ENCODE measurements around the gene ABCA7.

DNA sequence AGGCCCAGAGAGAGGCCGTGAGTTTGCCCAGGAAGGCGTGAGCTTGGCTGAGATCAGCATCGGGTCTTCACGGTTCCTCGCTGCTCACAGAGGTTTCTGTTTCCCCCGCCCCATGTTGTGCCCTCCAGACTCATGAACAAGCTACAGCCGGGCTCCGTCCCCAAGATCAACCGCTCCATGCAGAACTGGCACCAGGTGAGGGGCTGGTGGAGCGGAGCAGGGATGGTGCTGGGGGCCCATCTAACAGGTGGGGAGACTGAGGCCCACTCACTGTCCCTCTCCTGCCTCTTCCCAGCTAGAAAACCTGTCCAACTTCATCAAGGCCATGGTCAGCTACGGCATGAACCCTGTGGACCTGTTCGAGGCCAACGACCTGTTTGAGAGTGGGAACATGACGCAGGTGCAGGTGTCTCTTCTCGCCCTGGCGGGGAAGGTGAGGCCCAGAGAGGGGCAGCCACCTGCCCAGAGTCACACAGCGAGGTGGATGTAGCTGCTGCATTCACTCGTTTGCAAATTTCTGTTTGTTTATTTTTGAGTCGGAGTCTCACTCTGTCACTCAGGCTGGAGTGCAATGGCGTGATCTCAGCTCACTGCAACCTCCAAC lies 7.5 kb upstream of the ABCA7 start:
- TF ChIP-seq CTCF (IDR thresholded peaks at IDR 0.05) (no peak), POLR2A (IDR thresholded peaks at IDR 0.05) (no peak), EP300 (IDR thresholded peaks at IDR 0.05) (no peak)
